ENCODE results near the gene CLC.
"Not testable (repeated sequence)": the region's sequence is repeated elsewhere in the genome, so short reads cannot be mapped to it uniquely, and the experiment has no call there.

The CLC gene

GRCh38 chr19:39729594-39729993 is 8.2 kb downstream of the CLC start:
- DNase-seq (ENCODE audit: low read depth in 2 of 2), result no peak

- DNase-seq (ENCODE audit: low read depth in 2 of 2), result no peak
These were observed 9.8 kb downstream of the CLC start for GRCh38 chr19:39728040-39728439.

- no peak for DNase-seq (ENCODE audit: low read depth in 2 of 2)
These were observed 10.6 kb downstream of the CLC start for GRCh38 chr19:39727070-39727800.

GRCh38 chr19:39725995-39726394 is 11.8 kb downstream of the CLC start:
- DNase-seq (ENCODE audit: low read depth in 2 of 2), result no peak

GRCh38 chr19:39720144-39720543 is 17.7 kb downstream of the CLC start:
- not testable (repeated sequence) for DNase-seq (ENCODE audit: low read depth in 2 of 2)

GRCh38 chr19:39710333-39710890 is 27.4 kb downstream of the CLC start:
- no peak for DNase-seq (ENCODE audit: low read depth in 2 of 2)

- no peak for DNase-seq (ENCODE audit: low read depth in 2 of 2)
These were observed 28.6 kb downstream of the CLC start for GRCh38 chr19:39709026-39709872.

- DNase-seq (ENCODE audit: low read depth in 2 of 2), result no peak
These were observed 29.2 kb downstream of the CLC start for GRCh38 chr19:39708594-39708993.

GRCh38 chr19:39705578-39706188 is 32.1 kb downstream of the CLC start:
- DNase-seq (ENCODE audit: low read depth in 2 of 2), result no peak

GRCh38 chr19:39704181-39705044 is 33.4 kb downstream of the CLC start, which contains the start of gene LGALS14:
Gene LGALS14, plus strand, starts transcription at chr19:39704481. Its CDS starts 48 bp downstream, at chr19:39704529.
- no peak for DNase-seq (ENCODE audit: low read depth in 2 of 2)

GRCh38 chr19:39701291-39701690 is 36.5 kb downstream of the CLC start:
- DNase-seq (ENCODE audit: low read depth in 2 of 2), result no peak

GRCh38 chr19:39698535-39698934 is 39.3 kb downstream of the CLC start:
- no peak for DNase-seq (ENCODE audit: low read depth in 2 of 2)

GRCh38 chr19:39696387-39696786 is 41.4 kb downstream of the CLC start:
- no peak for DNase-seq (ENCODE audit: low read depth in 2 of 2)

GRCh38 chr19:39695759-39696158 is 42.1 kb downstream of the CLC start:
- DNase-seq (ENCODE audit: low read depth in 2 of 2), result no peak

- no peak for DNase-seq (ENCODE audit: low read depth in 2 of 2)
These were observed 45.0 kb downstream of the CLC start for GRCh38 chr19:39692822-39693221.

- DNase-seq (ENCODE audit: low read depth in 2 of 2), result no peak
These were observed 45.7 kb downstream of the CLC start for GRCh38 chr19:39692166-39692565.

GRCh38 chr19:39688637-39689036 is 49.2 kb downstream of the CLC start:
- DNase-seq (ENCODE audit: low read depth in 2 of 2), result not testable (repeated sequence)

GRCh38 chr19:39686739-39687138 is 51.1 kb downstream of the CLC start:
- DNase-seq (ENCODE audit: low read depth in 2 of 2), result no peak

GRCh38 chr19:39684267-39684666 is 53.6 kb downstream of the CLC start:
- DNase-seq (ENCODE audit: low read depth in 2 of 2), result no peak

GRCh38 chr19:39681416-39681815 is 56.4 kb downstream of the CLC start:
- DNase-seq (ENCODE audit: low read depth in 2 of 2), result no peak

Data from stimulated activated CD8-positive, alpha-beta memory T cell treated with anti-CD3 and anti-CD28 coated beads, Interleukin-2, amount 100 ng/mL, for 1 hour (primary cell).